HCT116 (cell line): Measurements from ENCODE around the gene HOXC6. TPM values are rescaled to one million over a fixed set of nuclear protein-coding genes. Genes with fewer than 3 reads are reported as not detected.

Experiments used
- ATAC-seq: fragments of 200-7000 bp; cut with Tn5 transposase; 2 replicates; pipeline ENCODE4 v1.9.1; 2020; ENCODE audit warnings: mild to moderate bottlenecking, moderate library complexity
- BruUV-seq: library from RNA; stranded (reverse); fragments of 400-500 nt; replicated peaks from 2 replicates; lab custom pipeline; 2021; lab: Mats Ljungman, UMichigan
- CTCF ChIA-PET: fragments of 300-600 bp; sonication (Branson Sonifier 250); formaldehyde crosslinking; loops from one replicate; lab custom pipeline; 2021; ENCODE audit warnings: antibody characterized with exemption; lab: Charles Lee
- POLR2A ChIA-PET: fragments of 300-600, 350-600 bp; sonication (Branson Sonifier 250); formaldehyde crosslinking; loops from one replicate; lab custom pipeline; 2021; ENCODE audit warnings: antibody characterized with exemption; lab: Charles Lee
- RAD21 ChIA-PET, 2 experiments: fragments of 300-600 bp; sonication (Branson Sonifier 250); formaldehyde crosslinking; loops; one replicate each; lab custom pipeline; 2023; ENCODE audit warnings: low total read pairs in 2 of 2; ENCODE audit not compliant: uncharacterized antibody in 2 of 2, unreplicated experiment in 2 of 2, low non-redundant PET in 1 of 2; lab: Charles Lee
- DNase-seq: peaks from one replicate; pipeline ENCODE4 v3.0.0-alpha.2; 2010; ENCODE audit warnings: low read depth, low spot score
- H2AFZ ChIP-seq: fragments of 200-600 bp; shearing (Covaris generic), sonication (generic); 2 replicates; pipeline ENCODE4 v1.6.1; 2017; ENCODE audit warnings: low read depth, mixed run types, mixed read lengths, antibody characterized with exemption, low read length; ENCODE audit not compliant: poor library complexity, severe bottlenecking
- H3K27ac ChIP-seq: 2 replicates; pipeline ENCODE4 v1.5.1; 2012; ENCODE audit warnings: low read depth, low read length
- H3K27me3 ChIP-seq: fragments of 200-600 bp; sonication (generic); 2 replicates; pipeline ENCODE4 v1.6.1; 2016; ENCODE audit warnings: mixed run types, low read length, mixed read lengths; ENCODE audit not compliant: insufficient read depth
- H3K36me3 ChIP-seq, 2 experiments: fragments of 200-500 bp in 1 of 2; fragments of 200-600 bp in 1 of 2; sonication (Bioruptor generic) in 1 of 2; sonication (generic) in 1 of 2; 2 replicates each; pipeline versions ENCODE4 v1.5.1 to v1.6.1; 2014 to 2016; ENCODE audit warnings: low read length in 2 of 2, inconsistent platforms in 1 of 2, mixed read lengths in 1 of 2, mixed run types in 1 of 2; ENCODE audit not compliant: insufficient read depth in 2 of 2, control insufficient read depth in 1 of 2
- H3K4me1 ChIP-seq, 2 experiments: fragments of 200-600 bp in 1 of 2; sonication (generic) in 1 of 2; 2 replicates each; pipeline versions ENCODE4 v1.5.1 to v1.6.1; 2012 to 2017; ENCODE audit warnings: low read length in 2 of 2, inconsistent platforms in 1 of 2, mild to moderate bottlenecking in 1 of 2, mixed read lengths in 1 of 2, mixed run types in 1 of 2, moderate library complexity in 1 of 2; ENCODE audit not compliant: insufficient read depth in 2 of 2, control insufficient read depth in 1 of 2
- H3K4me2 ChIP-seq: fragments of 200-600 bp; sonication (generic); 2 replicates; pipeline ENCODE4 v1.6.1; 2017; ENCODE audit warnings: mixed run types, low read length, mixed read lengths
- H3K4me3 ChIP-seq, 2 experiments: fragments of 200-600 bp in 1 of 2; sonication (generic) in 1 of 2; replicated peaks in 1 of 2; 2 replicates each; pipeline ENCODE4 v1.5.1; 2011 to 2016; ENCODE audit warnings: low read length in 2 of 2, control low read depth in 1 of 2, low read depth in 1 of 2, mild to moderate bottlenecking in 1 of 2, mixed read lengths in 1 of 2, mixed run types in 1 of 2
- H3K79me2 ChIP-seq: fragments of 200-600 bp; sonication (generic); 2 replicates; pipeline ENCODE4 v1.6.1; 2017; ENCODE audit warnings: mild to moderate bottlenecking, mixed run types, low read length, moderate library complexity, mixed read lengths; ENCODE audit not compliant: insufficient read depth
- H3K9ac ChIP-seq: fragments of 200-600 bp; sonication (generic); 2 replicates; pipeline ENCODE4 v1.6.1; 2016; ENCODE audit warnings: low read length, mixed read lengths
- H3K9me2 ChIP-seq: fragments of 200-600 bp; sonication (generic), shearing (Covaris generic); 2 replicates; pipeline ENCODE4 v1.6.1; 2017; ENCODE audit warnings: mixed run types, mild to moderate bottlenecking, moderate library complexity; ENCODE audit not compliant: insufficient read depth
- H3K9me3 ChIP-seq, 2 experiments: fragments of 200-500 bp in 1 of 2; fragments of 200-600 bp in 1 of 2; sonication (Bioruptor generic) in 1 of 2; sonication (generic) in 1 of 2; 2 replicates each; pipeline ENCODE4 v1.6.1; 2014 to 2017; ENCODE audit warnings: low read length in 2 of 2, mixed read lengths in 2 of 2, inconsistent platforms in 1 of 2, low read depth in 1 of 2, mild to moderate bottlenecking in 1 of 2, mixed run types in 1 of 2, moderate library complexity in 1 of 2; ENCODE audit not compliant: control insufficient read depth in 1 of 2, insufficient read depth in 1 of 2
- H4K20me1 ChIP-seq: fragments of 200-600 bp; sonication (generic), shearing (Covaris generic); 2 replicates; pipeline ENCODE4 v1.6.1; 2017; ENCODE audit warnings: mixed run types, mild to moderate bottlenecking, moderate library complexity; ENCODE audit not compliant: insufficient read depth
- CEBPB ChIP-seq: IDR thresholded peaks from 2 replicates; pipeline ENCODE4 v1.6.1; 2012; ENCODE audit warnings: low read depth
- EGR1 ChIP-seq: IDR thresholded peaks from 2 replicates; pipeline ENCODE4 v1.6.1; 2012; ENCODE audit warnings: low read depth
- ELF1 ChIP-seq: IDR thresholded peaks from 2 replicates; pipeline ENCODE4 v1.6.1; 2012; ENCODE audit warnings: low read depth, borderline replicate concordance
- FOSL1 ChIP-seq: IDR thresholded peaks from 2 replicates; pipeline ENCODE4 v1.6.1; 2012; ENCODE audit warnings: low read depth
- POLR2AphosphoS5 ChIP-seq: IDR thresholded peaks from 2 replicates; pipeline ENCODE4 v1.6.1; 2011; ENCODE audit warnings: mild to moderate bottlenecking, low read depth, low read length, moderate library complexity
- YY1 ChIP-seq: IDR thresholded peaks from 2 replicates; pipeline ENCODE4 v1.6.1; 2011; ENCODE audit warnings: low read length, low read depth, moderate library complexity, mild to moderate bottlenecking; ENCODE audit not compliant: insufficient replicate concordance; ENCODE audit errors: extremely low read depth
- ZFX ChIP-seq: fragments of 450-650 bp; IDR thresholded peaks from 2 replicates; pipeline ENCODE4 v1.6.1; 2017
- ZNF274 ChIP-seq: fragments of 200-500 bp; sonication (Bioruptor generic); IDR thresholded peaks from 2 replicates; pipeline ENCODE4 v1.6.1; 2014; ENCODE audit warnings: mild to moderate bottlenecking, low read depth, low read length, inconsistent platforms
- intact Hi-C: fragments of 100-400 bp; cut with micrococcal nuclease; formaldehyde crosslinking; loops from 2 replicates; pipeline ENCODE4 v1.10.0; 2022
- total RNA-seq: library from RNA; stranded (reverse); gene quantifications from one replicate; pipeline ENCODE4 v1.2.1, GENCODE V29; 2021; ENCODE audit not compliant: unreplicated experiment
- TF ChIP-seq, protein P1 (sequence below): IDR thresholded peaks from 2 replicates; pipeline ENCODE4 v1.6.1; 2012; ENCODE audit warnings: low read depth

The HOXC6 gene
- total RNA-seq, 1 experiment from 2014 or later: 3.1 TPM

DNA sequence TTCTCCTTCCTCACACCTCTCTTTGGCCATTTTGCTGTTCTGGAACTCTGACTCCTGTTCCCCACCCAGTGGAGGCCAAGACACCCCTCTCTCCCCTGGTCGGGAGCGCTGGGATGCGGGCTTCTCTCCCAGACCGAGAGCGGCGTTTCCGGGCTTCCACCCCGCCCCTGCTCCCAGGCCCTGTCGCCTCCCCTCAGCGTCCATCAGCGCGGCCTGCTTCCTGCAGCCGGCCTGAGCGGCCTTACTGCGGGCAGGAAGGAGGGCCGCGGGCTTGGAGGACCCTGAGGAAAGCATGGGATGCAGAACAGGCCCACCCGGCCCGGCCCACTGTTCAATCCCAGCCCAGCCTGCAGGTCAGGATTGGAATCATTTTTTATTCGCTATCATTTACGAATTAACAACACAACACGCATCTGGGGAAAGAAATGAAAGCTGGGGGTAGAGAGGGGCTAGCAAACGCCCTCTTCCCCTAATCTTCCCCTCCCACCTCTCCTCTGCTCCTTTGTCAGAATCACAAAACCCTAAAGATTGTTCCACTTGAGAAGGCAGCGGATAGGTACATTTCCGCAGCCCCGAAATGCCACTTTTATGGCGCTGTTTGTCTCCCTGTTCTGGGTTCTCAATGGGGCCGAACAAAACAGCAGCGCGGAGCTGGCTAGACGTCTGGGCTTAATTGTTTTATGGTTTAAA lies 23.3 kb upstream of the HOXC6 start (continued):
- TF ChIP-seq ELF1 (no peak), YY1 (no peak), CEBPB (no peak), ZFX (no peak), ZNF274 (no peak), POLR2AphosphoS5 (no peak)
- TF ChIP-seq, protein P1, sequence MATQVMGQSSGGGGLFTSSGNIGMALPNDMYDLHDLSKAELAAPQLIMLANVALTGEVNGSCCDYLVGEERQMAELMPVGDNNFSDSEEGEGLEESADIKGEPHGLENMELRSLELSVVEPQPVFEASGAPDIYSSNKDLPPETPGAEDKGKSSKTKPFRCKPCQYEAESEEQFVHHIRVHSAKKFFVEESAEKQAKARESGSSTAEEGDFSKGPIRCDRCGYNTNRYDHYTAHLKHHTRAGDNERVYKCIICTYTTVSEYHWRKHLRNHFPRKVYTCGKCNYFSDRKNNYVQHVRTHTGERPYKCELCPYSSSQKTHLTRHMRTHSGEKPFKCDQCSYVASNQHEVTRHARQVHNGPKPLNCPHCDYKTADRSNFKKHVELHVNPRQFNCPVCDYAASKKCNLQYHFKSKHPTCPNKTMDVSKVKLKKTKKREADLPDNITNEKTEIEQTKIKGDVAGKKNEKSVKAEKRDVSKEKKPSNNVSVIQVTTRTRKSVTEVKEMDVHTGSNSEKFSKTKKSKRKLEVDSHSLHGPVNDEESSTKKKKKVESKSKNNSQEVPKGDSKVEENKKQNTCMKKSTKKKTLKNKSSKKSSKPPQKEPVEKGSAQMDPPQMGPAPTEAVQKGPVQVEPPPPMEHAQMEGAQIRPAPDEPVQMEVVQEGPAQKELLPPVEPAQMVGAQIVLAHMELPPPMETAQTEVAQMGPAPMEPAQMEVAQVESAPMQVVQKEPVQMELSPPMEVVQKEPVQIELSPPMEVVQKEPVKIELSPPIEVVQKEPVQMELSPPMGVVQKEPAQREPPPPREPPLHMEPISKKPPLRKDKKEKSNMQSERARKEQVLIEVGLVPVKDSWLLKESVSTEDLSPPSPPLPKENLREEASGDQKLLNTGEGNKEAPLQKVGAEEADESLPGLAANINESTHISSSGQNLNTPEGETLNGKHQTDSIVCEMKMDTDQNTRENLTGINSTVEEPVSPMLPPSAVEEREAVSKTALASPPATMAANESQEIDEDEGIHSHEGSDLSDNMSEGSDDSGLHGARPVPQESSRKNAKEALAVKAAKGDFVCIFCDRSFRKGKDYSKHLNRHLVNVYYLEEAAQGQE: no peak

DNA sequence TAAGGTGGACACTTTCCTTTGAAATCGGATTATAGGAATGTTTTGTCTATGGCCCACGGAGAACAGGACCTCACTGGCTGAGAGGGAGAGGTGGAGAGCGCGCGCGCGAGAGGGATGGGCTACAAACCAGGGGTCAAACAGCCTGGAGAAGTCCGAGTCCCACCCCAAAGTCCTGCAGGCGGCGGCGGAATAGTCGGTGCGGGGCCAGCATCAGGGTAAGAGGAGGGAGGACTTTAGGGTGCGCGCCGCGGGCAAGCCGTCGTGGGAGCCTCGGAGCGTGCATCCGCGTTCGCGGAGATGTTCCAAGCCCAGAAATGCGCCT lies 22.7 kb upstream of the HOXC6 start:
- no peak for ATAC-seq
- Histone ChIP-seq H2AFZ (no peak overlapping the region), H3K79me2 (peaks cover 12% of the 10 kb centered on the region), H3K9me2 (no peaks in the 10 kb centered on the region), H3K27ac (no peak overlapping the region), H3K4me1 (peaks cover 5 to 18% of the 10 kb centered on the region in 2 experiments), H3K36me3 (peaks cover 0 to 6% of the 10 kb centered on the region in 2 experiments; a peak in 1 of 4 replicates), H3K4me3 (no peak overlapping the region), H4K20me1 (no peaks in the 10 kb centered on the region), H3K9me3 (no peaks in the 10 kb centered on the region), H3K9ac (no peak overlapping the region)
- BruUV-seq: no TSS peak
- CTCF ChIA-PET: interaction anchor here (0.6 to 3.5 kb wide), 21 partner anchors 10 to 363 kb away, joined by 3 to 68 read pairs (median 4); partner anchors contain the start of genes CBX5, HNRNPA1, HOXC10 and HOXC5
- TF ChIP-seq FOSL1 (no peak), EGR1 (no peak)
- TF ChIP-seq, all 23 proteins: peak for 0
- intact Hi-C loops: no loop called here
- H3K27me3 ChIP-seq: no peaks in the 10 kb centered on the region
- RAD21 ChIA-PET: interaction anchor here (0.8 to 2.3 kb wide), 6 partner anchors 9 to 202 kb away, joined by 3 to 18 read pairs (median 6); no protein-coding TSS in a partner anchor
- H3K4me2 ChIP-seq: no peak overlapping the region
- POLR2A ChIA-PET: interaction anchor here (0.7 kb wide), 1 partner anchor 12 kb away, joined by 4 read pairs; no protein-coding TSS in a partner anchor
- no peak for DNase-seq
